ENCODE measurements around the gene RAB40C.

The RAB40C gene

DNA sequence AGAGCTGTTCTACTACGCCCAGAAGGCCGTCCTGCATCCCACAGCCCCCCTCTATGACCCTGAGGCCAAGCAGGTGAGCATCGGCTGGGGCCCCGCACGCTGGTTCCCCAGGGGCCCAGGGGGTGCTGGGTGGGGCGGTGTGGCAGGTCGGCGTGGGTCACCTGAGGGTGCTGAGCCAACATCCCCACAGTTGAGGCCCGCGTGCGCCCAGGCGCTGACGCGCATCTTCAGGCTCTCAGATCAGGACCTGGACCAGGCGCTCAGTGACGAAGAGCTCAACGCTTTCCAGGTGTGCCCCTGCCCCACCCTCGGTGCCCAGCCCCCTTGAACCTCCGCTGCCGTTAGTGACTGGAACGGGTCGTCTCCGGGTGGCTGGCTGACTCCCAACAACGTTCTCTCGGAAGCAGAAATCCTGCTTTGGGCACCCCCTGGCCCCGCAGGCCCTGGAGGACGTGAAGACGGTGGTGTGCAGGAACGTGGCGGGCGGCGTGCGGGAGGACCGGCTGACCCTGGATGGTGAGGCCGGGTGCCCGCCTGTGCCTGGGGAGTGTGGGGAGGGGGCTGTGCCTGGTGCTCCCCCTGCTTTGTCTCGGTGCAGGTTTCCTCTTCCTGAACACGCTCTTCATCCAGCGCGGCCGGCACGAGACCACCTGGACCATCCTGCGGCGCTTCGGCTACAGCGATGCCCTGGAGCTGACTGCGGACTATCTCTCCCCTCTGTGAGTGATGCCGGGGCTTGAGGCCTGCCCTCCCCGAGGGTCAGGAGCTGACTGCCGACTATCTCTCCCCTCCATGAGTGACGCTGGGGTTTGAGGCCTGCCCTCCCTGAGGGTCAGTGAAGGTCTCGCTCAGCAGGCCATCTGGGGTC lies 80.9 kb downstream of the RAB40C start:
- DNase-seq (ENCODE audit: low read depth): no peak

DNA sequence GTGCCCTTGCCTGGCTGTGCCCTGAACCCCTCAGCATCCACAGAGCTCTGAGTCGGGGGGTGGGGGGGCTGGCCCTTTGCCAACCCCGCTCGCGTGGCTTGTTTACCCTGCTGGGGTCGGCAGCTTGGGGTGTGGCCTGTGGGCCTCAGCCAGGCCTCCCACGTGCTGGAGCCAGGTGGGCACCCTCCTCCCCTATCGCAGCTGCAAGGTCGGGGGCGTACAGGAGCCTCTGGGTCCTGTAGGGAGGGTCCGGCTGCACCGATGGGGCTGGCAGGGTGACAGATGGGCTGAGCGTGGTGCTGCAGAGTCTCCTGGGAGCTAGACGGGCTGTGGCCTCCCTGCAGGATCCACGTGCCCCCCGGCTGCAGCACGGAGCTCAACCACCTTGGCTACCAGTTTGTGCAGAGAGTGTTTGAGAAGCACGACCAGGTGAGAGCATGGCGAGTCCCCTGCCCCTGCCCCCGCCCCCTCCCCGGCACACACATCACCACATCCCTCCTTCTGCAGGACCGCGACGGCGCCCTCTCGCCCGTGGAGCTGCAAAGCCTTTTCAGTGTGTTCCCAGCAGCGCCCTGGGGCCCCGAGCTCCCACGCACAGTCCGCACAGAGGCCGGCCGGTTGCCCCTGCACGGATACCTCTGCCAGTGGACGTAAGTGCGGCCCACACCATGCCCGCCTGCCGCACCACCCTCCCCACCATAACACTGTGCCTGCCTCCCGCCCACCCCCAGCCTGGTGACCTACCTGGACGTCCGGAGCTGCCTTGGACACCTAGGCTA lies 81.7 kb downstream of the RAB40C start:
- no peak for DNase-seq (ENCODE audit: low read depth)

DNA sequence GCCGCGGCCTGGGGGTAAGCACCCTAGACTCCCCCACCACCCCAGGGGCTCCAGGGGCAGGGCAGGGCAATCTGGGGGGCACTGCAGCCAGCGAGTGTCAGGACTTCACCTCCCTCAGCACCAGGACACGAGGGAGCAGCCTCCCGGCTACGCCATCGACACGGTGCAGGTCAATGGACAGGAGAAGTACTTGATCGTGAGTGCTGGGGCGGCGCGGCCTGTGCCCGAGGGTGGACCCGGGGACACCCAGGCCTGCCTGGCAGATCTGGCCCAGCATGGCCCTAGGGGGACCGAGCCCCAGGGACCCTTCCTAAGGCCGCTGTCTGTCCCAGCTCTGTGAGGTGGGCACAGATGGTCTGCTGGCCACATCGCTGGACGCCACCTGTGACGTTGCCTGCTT lies 82.5 kb downstream of the RAB40C start:
- DNase-seq (ENCODE audit: low read depth): no peak

GRCh38 chr16:672851-673250 lies 83.0 kb downstream of the RAB40C start:
- no peak for DNase-seq (ENCODE audit: low read depth)

- DNase-seq (ENCODE audit: low read depth): no peak
These were observed 83.6 kb downstream of the RAB40C start for GRCh38 chr16:673399-673991.

GRCh38 chr16:674214-674881 lies 84.5 kb downstream of the RAB40C start:
- DNase-seq (ENCODE audit: low read depth): no peak

DNA sequence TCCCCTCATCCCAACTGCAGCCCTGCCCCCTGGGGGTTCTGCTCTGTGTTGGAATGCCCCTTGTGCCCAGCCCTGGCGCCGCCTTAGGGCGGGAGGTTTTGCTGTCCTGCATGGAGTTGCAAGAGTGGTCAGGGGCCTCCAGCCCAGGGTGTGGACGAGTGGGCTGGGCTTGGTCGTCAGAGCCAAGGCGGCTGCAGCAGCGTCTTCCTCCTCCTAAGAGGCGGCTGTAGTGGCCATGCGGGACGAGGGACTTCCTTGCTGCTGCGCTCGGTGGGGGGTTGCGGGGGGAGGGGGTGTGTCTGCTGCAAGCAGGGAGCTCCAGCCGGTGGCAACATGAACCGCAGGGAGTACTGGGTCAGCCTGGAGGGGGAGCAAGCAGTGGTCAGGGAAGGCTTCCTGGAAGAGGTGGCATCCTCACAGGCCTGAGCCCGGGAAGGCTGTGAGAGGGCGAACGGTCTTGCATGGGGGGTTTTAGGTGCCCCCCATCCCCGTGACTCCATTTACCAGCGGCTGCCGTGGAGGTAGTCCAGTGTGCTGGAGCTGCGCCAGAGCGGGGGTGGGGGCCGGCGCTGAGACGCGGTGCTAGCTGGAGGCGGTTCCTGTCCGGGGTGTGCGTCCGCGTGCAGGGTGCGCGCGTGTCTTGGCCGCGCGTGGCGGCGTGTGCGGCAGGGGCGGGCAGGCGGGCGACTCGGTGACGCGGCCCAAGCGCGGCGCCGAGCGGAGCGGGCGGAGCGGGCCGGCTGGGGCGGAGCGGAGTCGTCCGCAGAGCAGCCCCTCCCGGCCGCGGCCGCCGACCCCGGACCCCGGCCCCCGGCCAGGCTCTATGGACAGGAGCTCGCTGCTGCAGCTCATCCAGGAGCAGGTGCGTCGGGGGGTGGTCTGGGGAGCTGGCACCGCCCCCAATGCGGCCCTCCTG lies 85.4 kb downstream of the RAB40C start, which contains the start of gene RHBDL1:
Gene RHBDL1, plus strand, starts transcription at position 704 of the 916 bp plus-strand sequence. Its CDS starts 120 bp downstream, at position 824.
- DNase-seq (ENCODE audit: low read depth): no peak

GRCh38 chr16:675884-676564 lies 86.2 kb downstream of the RAB40C start:
- DNase-seq (ENCODE audit: low read depth): no peak

DNA sequence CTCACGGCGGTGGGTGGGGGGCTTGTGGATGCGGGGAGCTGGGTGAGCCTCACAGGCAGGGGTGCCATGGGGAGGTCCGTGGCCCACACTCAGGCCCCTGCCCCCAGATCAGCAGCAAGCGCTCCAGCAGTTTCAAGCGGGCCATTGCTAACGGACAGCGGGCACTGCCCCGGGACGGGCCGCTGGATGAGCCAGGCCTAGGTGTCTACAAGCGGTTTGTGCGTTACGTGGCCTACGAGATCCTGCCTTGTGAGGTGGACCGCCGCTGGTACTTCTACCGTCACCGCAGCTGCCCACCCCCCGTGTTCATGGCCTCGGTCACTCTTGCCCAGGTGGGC lies 86.7 kb downstream of the RAB40C start:
- no peak for DNase-seq (ENCODE audit: low read depth)

DNA sequence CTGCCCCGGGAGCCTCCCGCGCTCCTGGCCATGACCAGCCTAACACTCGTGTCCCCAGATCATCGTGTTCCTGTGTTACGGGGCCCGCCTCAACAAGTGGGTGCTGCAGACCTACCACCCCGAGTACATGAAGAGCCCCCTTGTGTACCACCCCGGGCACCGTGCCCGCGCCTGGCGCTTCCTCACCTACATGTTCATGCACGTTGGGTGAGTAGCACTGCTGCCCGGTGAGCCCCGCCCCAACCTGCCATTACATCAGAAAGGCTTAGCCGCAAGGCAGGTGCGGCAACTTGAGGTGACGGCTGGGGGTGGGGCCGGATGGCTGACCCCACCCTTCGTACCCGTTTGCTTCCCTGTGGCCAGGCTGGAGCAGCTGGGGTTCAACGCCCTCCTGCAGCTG lies 87.0 kb downstream of the RAB40C start:
- no peak for DNase-seq (ENCODE audit: low read depth)

GRCh38 chr16:677316-678190 lies 87.7 kb downstream of the RAB40C start:
- DNase-seq (ENCODE audit: low read depth): no peak

GRCh38 chr16:678209-678857 lies 88.5 kb downstream of the RAB40C start:
- DNase-seq (ENCODE audit: low read depth): no peak
